ENCODE results near the gene UPF2.
A peak's percentile ranks its signal among the peaks of the same experiment; 100 is the strongest.
"Not testable (repeated sequence)": the region's sequence is repeated elsewhere in the genome, so short reads cannot be mapped to it uniquely, and the experiment has no call there.

Gene UPF2

GRCh38 chr10:12073526-12073925, 30.9 kb upstream of the UPF2 start:
- Histone ChIP-seq H3K27me3 (ENCODE audit: insufficient read depth, low read length, poor library complexity) (no peaks in the 10 kb centered on the region), H3K4me1 (ENCODE audit: insufficient read depth, low read length) (peaks cover 18% of the 10 kb centered on the region), H3K79me2 (ENCODE audit: insufficient read depth, low read length) (peaks cover 52% of the 10 kb centered on the region), H3K9ac (ENCODE audit: low read depth, low read length) (no peak overlapping the region), H3K27ac (ENCODE audit: low read length) (no peak overlapping the region), H3K9me3 (ENCODE audit: insufficient read depth, low read length, severe bottlenecking) (no peaks in the 10 kb centered on the region), H2AFZ (ENCODE audit: low read depth, low read length) (no peak overlapping the region), H3K4me2 (ENCODE audit: insufficient read depth, low read length) (no peak overlapping the region), H4K20me1 (ENCODE audit: insufficient read depth, low read length) (0 out of 2 replicates have a peak, but pooled peaks cover 3% of the 10 kb centered on the region), H3K4me3 (ENCODE audit: low read depth in 1 of 2, low read length in 2 of 2) (no peak overlapping the region), H3K36me3 (ENCODE audit: insufficient read depth, low read length) (no peaks in the 10 kb centered on the region; the same call in none of the 2 replicates)
- TF ChIP-seq EZH2 (IDR thresholded peaks at IDR 0.05; ENCODE audit: borderline replicate concordance, low read depth, low read length, severe bottlenecking) = no peak
- no peak for TF ChIP-seq CTCF (IDR thresholded peaks at IDR 0.05; ENCODE audit: borderline replicate concordance, extremely low read depth, low read length, poor library complexity, severe bottlenecking)
- ATAC-seq (ENCODE audit: insufficient read depth, low read depth) = no peak
- DNase-seq = no peak

- not testable (repeated sequence) for H4K20me1 ChIP-seq (ENCODE audit: insufficient read depth, low read length); H2AFZ ChIP-seq (ENCODE audit: low read depth, low read length); H3K9ac ChIP-seq (ENCODE audit: low read depth, low read length); H3K4me2 ChIP-seq (ENCODE audit: insufficient read depth, low read length); H3K27me3 ChIP-seq (ENCODE audit: insufficient read depth, low read length, poor library complexity); ATAC-seq (ENCODE audit: insufficient read depth, low read depth); H3K9me3 ChIP-seq (ENCODE audit: insufficient read depth, low read length, severe bottlenecking); H3K27ac ChIP-seq (ENCODE audit: low read length); H3K36me3 ChIP-seq (ENCODE audit: insufficient read depth, low read length); DNase-seq; H3K4me3 ChIP-seq (ENCODE audit: low read depth in 1 of 2, low read length in 2 of 2)
- H3K4me1 ChIP-seq (ENCODE audit: insufficient read depth, low read length) = peaks cover 26% of the 10 kb centered on the region
- H3K79me2 ChIP-seq (ENCODE audit: insufficient read depth, low read length) = peaks cover 43% of the 10 kb centered on the region
These were observed 28.8 kb upstream of the UPF2 start for GRCh38 chr10:12071441-12071840.

- no peaks in the 10 kb centered on the region; the same call in 1 of the 2 replicates for H3K36me3 ChIP-seq (ENCODE audit: insufficient read depth, low read length)
- H4K20me1 ChIP-seq (ENCODE audit: insufficient read depth, low read length) = 0 out of 2 replicates have a peak, but pooled peaks cover 3% of the 10 kb centered on the region
- H3K9me3 ChIP-seq (ENCODE audit: insufficient read depth, low read length, severe bottlenecking) = no peaks in the 10 kb centered on the region
- ATAC-seq (ENCODE audit: insufficient read depth, low read depth) (peak; percentile 97), DNase-seq (peak; percentile 99)
- peak within 1 kb of the TSS; percentile 82 for H3K27ac ChIP-seq (ENCODE audit: low read length)
- peak within 1 kb of the TSS; percentile 86 for H2AFZ ChIP-seq (ENCODE audit: low read depth, low read length)
- H3K4me3 ChIP-seq (ENCODE audit: low read depth in 1 of 2, low read length in 2 of 2) = peak within 1 kb of the TSS; percentile 91 to 98
- TF ChIP-seq CTCF (IDR thresholded peaks at IDR 0.05; ENCODE audit: borderline replicate concordance, extremely low read depth, low read length, poor library complexity, severe bottlenecking) (peak; percentile 37), EZH2 (IDR thresholded peaks at IDR 0.05; ENCODE audit: borderline replicate concordance, low read depth, low read length, severe bottlenecking) (no peak)
- peaks cover 26% of the 10 kb centered on the region for H3K4me1 ChIP-seq (ENCODE audit: insufficient read depth, low read length)
- no peaks in the 10 kb centered on the region for H3K27me3 ChIP-seq (ENCODE audit: insufficient read depth, low read length, poor library complexity)
- peak within 1 kb of the TSS; percentile 71 for H3K4me2 ChIP-seq (ENCODE audit: insufficient read depth, low read length)
- peaks cover 37% of the 10 kb centered on the region for H3K79me2 ChIP-seq (ENCODE audit: insufficient read depth, low read length)
- peak within 1 kb of the TSS; percentile 92 for H3K9ac ChIP-seq (ENCODE audit: low read depth, low read length)
These were observed 26.1 kb upstream of the UPF2 start, which contains the start of gene DHTKD1 for GRCh38 chr10:12068449-12069269. DHTKD1 (plus strand) TSS chr10:12068954; CDS start chr10:12069034, 80 bp downstream.

- Histone ChIP-seq H3K27me3 (ENCODE audit: insufficient read depth, low read length, poor library complexity) (no peaks in the 10 kb centered on the region), H3K4me2 (ENCODE audit: insufficient read depth, low read length) (no peak overlapping the region), H3K4me3 (ENCODE audit: low read depth in 1 of 2, low read length in 2 of 2) (no peak overlapping the region), H3K79me2 (ENCODE audit: insufficient read depth, low read length) (peaks cover 32% of the 10 kb centered on the region), H3K36me3 (ENCODE audit: insufficient read depth, low read length) (no peaks in the 10 kb centered on the region; the same call in 1 of the 2 replicates), H3K9me3 (ENCODE audit: insufficient read depth, low read length, severe bottlenecking) (no peaks in the 10 kb centered on the region), H3K9ac (ENCODE audit: low read depth, low read length) (no peak overlapping the region), H2AFZ (ENCODE audit: low read depth, low read length) (peak overlapping the region; percentile 61; the same call in 1 of the 2 replicates), H3K27ac (ENCODE audit: low read length) (no peak overlapping the region), H4K20me1 (ENCODE audit: insufficient read depth, low read length) (0 out of 2 replicates have a peak, but pooled peaks cover 3% of the 10 kb centered on the region), H3K4me1 (ENCODE audit: insufficient read depth, low read length) (peaks cover 26% of the 10 kb centered on the region)
- no peak for DNase-seq
- TF ChIP-seq EZH2 (IDR thresholded peaks at IDR 0.05; ENCODE audit: borderline replicate concordance, low read depth, low read length, severe bottlenecking) (no peak), CTCF (IDR thresholded peaks at IDR 0.05; ENCODE audit: borderline replicate concordance, extremely low read depth, low read length, poor library complexity, severe bottlenecking) (no peak)
- ATAC-seq (ENCODE audit: insufficient read depth, low read depth) = no peak
These were observed 24.7 kb upstream of the UPF2 start for GRCh38 chr10:12067336-12067735.

Measured in DND-41 (cell line).